CD14-positive monocyte (primary cell): Measurements from ENCODE around the gene ABO. TPM values are rescaled to one million over a fixed set of nuclear protein-coding genes. Genes with fewer than 3 reads are reported as not detected.
A peak's percentile ranks its signal among the peaks of the same experiment; 100 is the strongest.
"Not testable (repeated sequence)": the region's sequence is repeated elsewhere in the genome, so short reads cannot be mapped to it uniquely, and the experiment has no call there.

Source experiments
- DNase-seq, 3 donors: peaks; one replicate each; pipeline ENCODE4 v3.0.0-alpha.2; 2011 to 2022
- H2AFZ ChIP-seq: 2 replicates; pipeline ENCODE4 v1.6.0; 2012; ENCODE audit warnings: mild to moderate bottlenecking, low read depth, low read length, inconsistent platforms; ENCODE audit not compliant: insufficient read depth, poor library complexity, severe bottlenecking
- H3K27ac ChIP-seq, 2 donors: 1 replicate in 1 of 2; 2 replicates in 1 of 2; pipeline ENCODE4 v1.5.1; 2012 to 2013; ENCODE audit warnings: low read length in 2 of 2, control low read depth in 1 of 2, inconsistent platforms in 1 of 2, low read depth in 1 of 2, mild to moderate bottlenecking in 1 of 2
- H3K27me3 ChIP-seq, 2 donors: one replicate each; pipeline versions ENCODE4 v1.6.0 to v1.6.1; 2011 to 2013; ENCODE audit warnings: low read length in 2 of 2; ENCODE audit not compliant: control insufficient read depth in 2 of 2, insufficient read depth in 2 of 2
- H3K36me3 ChIP-seq, 2 donors: replicated peaks in 1 of 2; 1 replicate in 1 of 2; 2 replicates in 1 of 2; pipeline versions ENCODE4 v1.5.1 to v1.6.1; 2012 to 2013; ENCODE audit warnings: low read length in 2 of 2, control low read depth in 1 of 2, inconsistent platforms in 1 of 2, mild to moderate bottlenecking in 1 of 2; ENCODE audit not compliant: insufficient read depth in 2 of 2, control insufficient read depth in 1 of 2
- H3K4me1 ChIP-seq, 2 donors: 1 replicate in 1 of 2; 2 replicates in 1 of 2; pipeline versions ENCODE4 v1.5.1 to v1.6.1; 2012 to 2013; ENCODE audit warnings: low read length in 2 of 2, control low read depth in 1 of 2, inconsistent platforms in 1 of 2, mild to moderate bottlenecking in 1 of 2, moderate library complexity in 1 of 2; ENCODE audit not compliant: insufficient read depth in 2 of 2, control insufficient read depth in 1 of 2
- H3K4me2 ChIP-seq: replicated peaks from 2 replicates; pipeline ENCODE3; 2012; ENCODE audit warnings: low read length, moderate library complexity, mild to moderate bottlenecking; ENCODE audit not compliant: poor library complexity, severe bottlenecking; ENCODE audit errors: extremely low read depth
- H3K4me3 ChIP-seq, 3 experiments: fragments of 200-600 bp in 1 of 3; sonication (generic) in 1 of 3; replicated peaks in 1 of 3; 1 replicate in 2 of 3; 2 replicates in 1 of 3; pipeline ENCODE4 v1.5.1; 2011 to 2013; ENCODE audit warnings: low read length in 3 of 3, mild to moderate bottlenecking in 3 of 3, control low read depth in 2 of 3, low read depth in 2 of 3, inconsistent platforms in 1 of 3, moderate library complexity in 1 of 3
- H3K79me2 ChIP-seq: 2 replicates; pipeline ENCODE4 v1.6.0; 2012; ENCODE audit warnings: mild to moderate bottlenecking, control low read depth, inconsistent platforms, low read length, moderate library complexity; ENCODE audit not compliant: insufficient read depth
- H3K9ac ChIP-seq: 2 replicates; pipeline ENCODE4 v1.6.0; 2017; ENCODE audit warnings: low read length, mild to moderate bottlenecking; ENCODE audit not compliant: insufficient read depth, poor library complexity, severe bottlenecking
- H3K9me3 ChIP-seq, 2 donors: replicated peaks in 1 of 2; 1 replicate in 1 of 2; 2 replicates in 1 of 2; pipeline versions ENCODE4 v1.5.1 to v1.6.1; 2012 to 2013; ENCODE audit warnings: low read length in 2 of 2, control low read depth in 1 of 2; ENCODE audit not compliant: control insufficient read depth in 1 of 2, insufficient read depth in 1 of 2
- H4K20me1 ChIP-seq: 2 replicates; pipeline ENCODE4 v1.6.0; 2012; ENCODE audit warnings: mild to moderate bottlenecking, low read length, control low read depth, moderate library complexity; ENCODE audit not compliant: insufficient read depth
- H3K27ac Mint-ChIP-seq, 7 donors: one replicate each; pipeline ENCODE4 v1.8.0; 2020; ENCODE audit warnings: mild to moderate bottlenecking in 7 of 7, mixed read lengths in 7 of 7, moderate library complexity in 6 of 7, inconsistent platforms in 2 of 7
- H3K27me3 Mint-ChIP-seq, 3 donors: one replicate each; pipeline ENCODE4 v1.8.0; 2021 to 2022; ENCODE audit warnings: low read depth in 3 of 3, mild to moderate bottlenecking in 3 of 3, mixed read lengths in 3 of 3, moderate library complexity in 3 of 3, inconsistent platforms in 1 of 3
- H3K36me3 Mint-ChIP-seq, 2 donors: one replicate each; pipeline ENCODE4 v1.8.0; 2020; ENCODE audit warnings: mixed read lengths in 2 of 2, inconsistent platforms in 1 of 2, mild to moderate bottlenecking in 1 of 2
- H3K4me1 Mint-ChIP-seq: one replicate; pipeline ENCODE4 v1.8.0; 2020; ENCODE audit warnings: mild to moderate bottlenecking, mixed read lengths
- H3K4me3 Mint-ChIP-seq, 2 donors: one replicate each; pipeline ENCODE4 v1.8.0; 2020; ENCODE audit warnings: mild to moderate bottlenecking in 2 of 2, mixed read lengths in 2 of 2, moderate library complexity in 1 of 2
- H3K9me3 Mint-ChIP-seq, 7 donors: one replicate each; pipeline ENCODE4 v1.8.0; 2020 to 2022; ENCODE audit warnings: mixed read lengths in 7 of 7, mild to moderate bottlenecking in 6 of 7, moderate library complexity in 6 of 7, inconsistent platforms in 2 of 7
- CTCF ChIP-seq: fragments of 200-600 bp; IDR thresholded peaks from one replicate; pipeline ENCODE4 v1.8.0; 2022; ENCODE audit warnings: antibody characterized with exemption, mild to moderate bottlenecking
- WGBS: methylation state at CpG from one replicate; pipeline ENCODE4 v1.1.5; 2013; ENCODE audit warnings: missing lambda C conversion rate; ENCODE audit not compliant: insufficient coverage; 5-methylcytosine and 5-hydroxymethylcytosine counted together
- intact Hi-C, 2 donors: fragments of 100-400 bp; cut with micrococcal nuclease; formaldehyde crosslinking; loops; one replicate each; pipeline versions ENCODE4 v1.15.0 to v1.15.1; 2023
- polyA plus RNA-seq, 3 donors: library from polyadenylated mRNA; depleted of rRNA in 1 of 3; unstranded in 2 of 3; stranded (reverse) in 1 of 3; fragments of 300-500 nt in 2 of 3; fragments of >200 nt in 1 of 3; fragmentation: Illumina TruSeq in 2 of 3; gene quantifications; 1 replicate in 2 of 3; 2 replicates in 1 of 3; pipeline ENCODE4 v1.2.3, GENCODE V29; 2012 to 2021

The ABO gene
- polyA plus RNA-seq, 3 donors = 0.50 to 2.1 TPM; not detected in 1

GRCh38 chr9:133301253-133302230 is 26.5 kb upstream of the ABO start:
- Histone ChIP-seq H4K20me1 (no peaks in the 10 kb centered on the region), H3K79me2 (no peaks in the 10 kb centered on the region), H3K36me3 (no peaks in the 10 kb centered on the region), H3K9me3 (no peaks in the 10 kb centered on the region), H3K27ac (no peak overlapping the region), H3K4me3 (no peak overlapping the region), H3K27me3 (no peaks in the 10 kb centered on the region), H3K4me1 (no peaks in the 10 kb centered on the region), H2AFZ (no peak overlapping the region), H3K9ac (no peak overlapping the region), H3K4me2 (no peak overlapping the region)
- Mint-ChIP-seq H3K4me1 (no peaks in the 10 kb centered on the region), H3K27ac (peak overlapping the region in 1 of 7 donors; percentile 19), H3K9me3 (peaks cover 0 to 4% (median 0%) of the 10 kb centered on the region in 7 donors), H3K27me3 (peaks cover 9 to 16% (median 11%) of the 10 kb centered on the region in 3 donors), H3K4me3 (no peak overlapping the region), H3K36me3 (no peaks in the 10 kb centered on the region)
- intact Hi-C loops = no loop called here
- no peak for DNase-seq
- no peak for TF ChIP-seq CTCF
- WGBS = 91% methylated on average over 10 of the region's 13 CpGs

DNA sequence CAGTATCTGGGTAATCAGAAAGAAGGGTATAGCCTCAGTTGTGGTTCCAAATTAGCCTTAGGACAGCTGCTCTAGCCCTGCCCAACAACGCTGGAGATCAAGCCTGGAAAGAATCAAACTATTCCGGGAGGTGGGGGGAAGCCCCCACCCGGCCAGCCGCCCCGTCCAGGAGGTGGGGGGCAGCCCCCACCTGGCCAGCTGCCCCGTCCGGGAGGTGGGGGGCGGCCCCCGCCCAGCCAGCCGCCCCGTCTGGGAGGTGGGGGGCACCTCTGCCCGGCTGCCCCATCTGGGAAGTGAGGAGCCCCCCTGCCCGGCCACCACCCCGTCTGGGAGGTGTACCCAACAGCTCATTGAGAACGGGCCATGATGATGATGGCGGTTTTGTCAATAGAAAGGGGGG is 25.0 kb upstream of the ABO start:
- H3K27me3 ChIP-seq = not testable (repeated sequence)
- peaks cover 0 to 10% (median 0%) of the 10 kb centered on the region in 7 donors for H3K9me3 Mint-ChIP-seq

More for the DNA sequence above, 25.0 kb upstream of the ABO start:
- WGBS = 95% methylated on average over 4 of the region's 16 CpGs
- H3K4me3 Mint-ChIP-seq, H3K4me1 Mint-ChIP-seq, intact Hi-C loops, H4K20me1 ChIP-seq, DNase-seq, H3K36me3 ChIP-seq, H3K27ac Mint-ChIP-seq, H3K79me2 ChIP-seq, H3K9me3 ChIP-seq, H3K27ac ChIP-seq, H2AFZ ChIP-seq, H3K4me3 ChIP-seq, H3K4me2 ChIP-seq, H3K4me1 ChIP-seq, H3K36me3 Mint-ChIP-seq, H3K9ac ChIP-seq: not testable (repeated sequence)
- H3K27me3 Mint-ChIP-seq = peaks cover 9 to 15% (median 11%) of the 10 kb centered on the region in 3 donors
